ENCODE data around the gene GAB3.
A peak's percentile ranks its signal among the peaks of the same experiment; 100 is the strongest.

Gene GAB3

GRCh38 chrX:154751203-154751668 lies 359 bp upstream of the GAB3 start:
- no peak for DNase-seq (ENCODE audit: low read depth)

GRCh38 chrX:154749856-154750255 lies 1.0 kb downstream of the GAB3 start:
- DNase-seq (ENCODE audit: low read depth) = no peak

- DNase-seq (ENCODE audit: low read depth) = no peak
These were observed 2.1 kb downstream of the GAB3 start for GRCh38 chrX:154748712-154749339.

- DNase-seq (ENCODE audit: low read depth) = no peak
These were observed 8.3 kb downstream of the GAB3 start for GRCh38 chrX:154742613-154743012.

- DNase-seq (ENCODE audit: low read depth) = no peak
These were observed 10.9 kb downstream of the GAB3 start for GRCh38 chrX:154739952-154740465.

GRCh38 chrX:154738011-154738738 lies 12.7 kb downstream of the GAB3 start:
- no peak for DNase-seq (ENCODE audit: low read depth)

- no peak for DNase-seq (ENCODE audit: low read depth)
These were observed 13.7 kb downstream of the GAB3 start for GRCh38 chrX:154737136-154737535.

GRCh38 chrX:154735695-154736393 lies 15.0 kb downstream of the GAB3 start:
- peak; percentile 84 for DNase-seq (ENCODE audit: low read depth)

GRCh38 chrX:154734061-154734781 lies 16.7 kb downstream of the GAB3 start:
- peak; percentile 68 for DNase-seq (ENCODE audit: low read depth)

- DNase-seq (ENCODE audit: low read depth) = no peak
These were observed 17.8 kb downstream of the GAB3 start for GRCh38 chrX:154733066-154733425.

- DNase-seq (ENCODE audit: low read depth) = no peak
These were observed 18.3 kb downstream of the GAB3 start for GRCh38 chrX:154732421-154733065.

GRCh38 chrX:154731881-154732280 lies 19.0 kb downstream of the GAB3 start:
- no peak for DNase-seq (ENCODE audit: low read depth)

- DNase-seq (ENCODE audit: low read depth) = no peak
These were observed 19.7 kb downstream of the GAB3 start for GRCh38 chrX:154731184-154731583.

- no peak for DNase-seq (ENCODE audit: low read depth)
These were observed 20.5 kb downstream of the GAB3 start for GRCh38 chrX:154730253-154730891.

GRCh38 chrX:154729439-154729838 lies 21.4 kb downstream of the GAB3 start:
- DNase-seq (ENCODE audit: low read depth) = no peak

GRCh38 chrX:154728431-154729190 lies 22.3 kb downstream of the GAB3 start:
- no peak for DNase-seq (ENCODE audit: low read depth)

- no peak for DNase-seq (ENCODE audit: low read depth)
These were observed 23.0 kb downstream of the GAB3 start for GRCh38 chrX:154727871-154728270.

GRCh38 chrX:154727418-154727817 lies 23.5 kb downstream of the GAB3 start:
- DNase-seq (ENCODE audit: low read depth) = no peak

- no peak for DNase-seq (ENCODE audit: low read depth)
These were observed 25.7 kb downstream of the GAB3 start for GRCh38 chrX:154724993-154725756.

- DNase-seq (ENCODE audit: low read depth) = no peak
These were observed 29.7 kb downstream of the GAB3 start for GRCh38 chrX:154721155-154721554.
